Neural cell (in vitro differentiated cells): ENCODE data around the gene PDGFB. TPM values are rescaled to one million over a fixed set of nuclear protein-coding genes. Genes with fewer than 3 reads are reported as not detected.

Experiments used
- H2AFZ ChIP-seq: fragments of 200-600, 300-800 bp; sonication (generic), shearing (Covaris generic); 2 replicates; pipeline ENCODE4 v1.6.0; 2014; ENCODE audit warnings: low read depth, mild to moderate bottlenecking, antibody characterized with exemption, low read length, moderate library complexity
- H3F3A ChIP-seq: fragments of 200-600 bp; shearing (Covaris generic); 2 replicates; pipeline ENCODE4 v1.6.1; 2016; ENCODE audit warnings: mild to moderate bottlenecking, moderate library complexity, mixed read lengths, antibody characterized with exemption, low read length; ENCODE audit not compliant: insufficient read depth, poor library complexity, severe bottlenecking
- H3K27ac ChIP-seq: fragments of 200-600, 300-800 bp; sonication (generic), shearing (Covaris generic); 2 replicates; pipeline ENCODE4 v1.5.1; 2014; ENCODE audit warnings: mild to moderate bottlenecking, low read length, moderate library complexity
- H3K27me3 ChIP-seq: fragments of 300-800, 200-600 bp; sonication (generic), shearing (Covaris generic); 2 replicates; pipeline ENCODE4 v1.6.0; 2014; ENCODE audit warnings: mild to moderate bottlenecking, low read depth, low read length, moderate library complexity; ENCODE audit not compliant: insufficient read depth
- H3K36me3 ChIP-seq: fragments of 300-800, 200-600 bp; sonication (generic), shearing (Covaris generic); 2 replicates; pipeline ENCODE4 v1.5.1; 2014; ENCODE audit warnings: mild to moderate bottlenecking, antibody characterized with exemption, low read length, moderate library complexity; ENCODE audit not compliant: insufficient read depth
- H3K4me2 ChIP-seq: fragments of 300-800, 200-600 bp; sonication (generic), shearing (Covaris generic); 2 replicates; pipeline ENCODE4 v1.6.0; 2014; ENCODE audit warnings: mild to moderate bottlenecking, low read length
- H3K4me3 ChIP-seq: fragments of 300-800, 200-600 bp; sonication (generic), shearing (Covaris generic); 2 replicates; pipeline ENCODE4 v1.5.1; 2014; ENCODE audit warnings: mild to moderate bottlenecking, low read length, moderate library complexity
- H3K79me2 ChIP-seq: fragments of 200-600 bp; shearing (Covaris generic); replicated peaks from 2 replicates; pipeline ENCODE4 v1.6.0; 2014; ENCODE audit warnings: mild to moderate bottlenecking, low read length, moderate library complexity; ENCODE audit not compliant: insufficient read depth
- H3K9ac ChIP-seq: fragments of 300-800, 200-600 bp; sonication (generic), shearing (Covaris generic); 2 replicates; pipeline ENCODE4 v1.6.1; 2016; ENCODE audit warnings: mild to moderate bottlenecking, low read length, mixed read lengths
- H3K9me2 ChIP-seq: fragments of 200-600 bp; shearing (Covaris generic); 2 replicates; pipeline ENCODE4 v1.6.1; 2016; ENCODE audit warnings: mild to moderate bottlenecking, low read length, mixed read lengths; ENCODE audit not compliant: insufficient read depth
- H3K9me3 ChIP-seq: fragments of 200-600, 300-800 bp; sonication (generic), shearing (Covaris generic); 2 replicates; pipeline ENCODE4 v1.6.1; 2016; ENCODE audit warnings: mild to moderate bottlenecking, mixed run types, low read length, moderate library complexity, mixed read lengths
- H4K20me1 ChIP-seq: fragments of 200-600 bp; shearing (Covaris generic); 2 replicates; pipeline ENCODE4 v1.6.1; 2016; ENCODE audit warnings: mild to moderate bottlenecking, mixed run types; ENCODE audit not compliant: insufficient read depth
- EP300 ChIP-seq: fragments of 450-650 bp; conservative IDR thresholded peaks from 2 replicates; pipeline ENCODE4 v1.6.1; 2014; ENCODE audit warnings: antibody characterized with exemption, mild to moderate bottlenecking, moderate library complexity; ENCODE audit not compliant: poor library complexity, severe bottlenecking
- EZH2 ChIP-seq: fragments of 200-600, 300-800 bp; shearing (Covaris generic), sonication (generic); IDR thresholded peaks from 2 replicates; pipeline ENCODE4 v1.6.1; 2014; ENCODE audit warnings: antibody characterized with exemption, low read length, borderline replicate concordance, mild to moderate bottlenecking; ENCODE audit not compliant: insufficient read depth, poor library complexity, severe bottlenecking
- MXI1 ChIP-seq: fragments of 450-650 bp; conservative IDR thresholded peaks from 2 replicates; pipeline ENCODE4 v1.6.1; 2014; ENCODE audit warnings: antibody characterized with exemption, mild to moderate bottlenecking; ENCODE audit not compliant: poor library complexity, severe bottlenecking
- POLR2AphosphoS5 ChIP-seq: IDR thresholded peaks from 2 replicates; pipeline ENCODE4 v1.6.1; 2012
- RAD21 ChIP-seq: fragments of 450-650 bp; conservative IDR thresholded peaks from 2 replicates; pipeline ENCODE4 v1.6.1; 2014; ENCODE audit warnings: antibody characterized with exemption, mild to moderate bottlenecking, moderate library complexity
- REST ChIP-seq: IDR thresholded peaks from 2 replicates; pipeline ENCODE4 v1.6.1; 2012; ENCODE audit warnings: borderline replicate concordance
- SMC3 ChIP-seq: fragments of 450-650 bp; conservative IDR thresholded peaks from 2 replicates; pipeline ENCODE4 v1.6.1; 2014; ENCODE audit warnings: antibody characterized with exemption, mild to moderate bottlenecking, moderate library complexity; ENCODE audit not compliant: poor library complexity
- polyA plus RNA-seq: library from polyadenylated mRNA; depleted of rRNA; stranded (reverse); fragments of >200 nt; gene quantifications from 2 replicates; pipeline ENCODE4 v1.2.3, GENCODE V29; 2014
- TF ChIP-seq, protein P1 (sequence below): fragments of 450-650 bp; IDR thresholded peaks from 2 replicates; pipeline ENCODE4 v1.5.1; 2014; ENCODE audit warnings: antibody characterized with exemption, mild to moderate bottlenecking, moderate library complexity; ENCODE audit not compliant: poor library complexity, severe bottlenecking

PDGFB gene
- polyA plus RNA-seq, 1 donor from 2014 or later: 0.61 TPM

- H3K4me2 ChIP-seq: no peak overlapping the region
- no peak overlapping the region for H3K9ac ChIP-seq
Observed at GRCh38 chr22:39254789-39255298, 10.1 kb upstream of the PDGFB start.

GRCh38 chr22:39254122-39254521 is 9.3 kb upstream of the PDGFB start:
- Histone ChIP-seq H3K36me3 (no peaks in the 10 kb centered on the region), H4K20me1 (no peaks in the 10 kb centered on the region), H3K9me3 (no peaks in the 10 kb centered on the region), H3K27ac (no peak overlapping the region), H3K4me3 (no peak overlapping the region), H3K9ac (no peak overlapping the region), H3K79me2 (no peaks in the 10 kb centered on the region), H2AFZ (no peak overlapping the region), H3K27me3 (no peaks in the 10 kb centered on the region), H3K4me2 (no peak overlapping the region), H3K9me2 (no peaks in the 10 kb centered on the region), H3F3A (no peaks in the 10 kb centered on the region)
- TF ChIP-seq SMC3 (no peak), RAD21 (no peak), REST (no peak), POLR2AphosphoS5 (no peak), MXI1 (no peak), EZH2 (no peak), EP300 (no peak)
- TF ChIP-seq, protein P1, sequence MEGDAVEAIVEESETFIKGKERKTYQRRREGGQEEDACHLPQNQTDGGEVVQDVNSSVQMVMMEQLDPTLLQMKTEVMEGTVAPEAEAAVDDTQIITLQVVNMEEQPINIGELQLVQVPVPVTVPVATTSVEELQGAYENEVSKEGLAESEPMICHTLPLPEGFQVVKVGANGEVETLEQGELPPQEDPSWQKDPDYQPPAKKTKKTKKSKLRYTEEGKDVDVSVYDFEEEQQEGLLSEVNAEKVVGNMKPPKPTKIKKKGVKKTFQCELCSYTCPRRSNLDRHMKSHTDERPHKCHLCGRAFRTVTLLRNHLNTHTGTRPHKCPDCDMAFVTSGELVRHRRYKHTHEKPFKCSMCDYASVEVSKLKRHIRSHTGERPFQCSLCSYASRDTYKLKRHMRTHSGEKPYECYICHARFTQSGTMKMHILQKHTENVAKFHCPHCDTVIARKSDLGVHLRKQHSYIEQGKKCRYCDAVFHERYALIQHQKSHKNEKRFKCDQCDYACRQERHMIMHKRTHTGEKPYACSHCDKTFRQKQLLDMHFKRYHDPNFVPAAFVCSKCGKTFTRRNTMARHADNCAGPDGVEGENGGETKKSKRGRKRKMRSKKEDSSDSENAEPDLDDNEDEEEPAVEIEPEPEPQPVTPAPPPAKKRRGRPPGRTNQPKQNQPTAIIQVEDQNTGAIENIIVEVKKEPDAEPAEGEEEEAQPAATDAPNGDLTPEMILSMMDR: no peak

More at GRCh38 chr22:39254789-39255298, 10.1 kb upstream of the PDGFB start:
- H3F3A ChIP-seq: no peaks in the 10 kb centered on the region
- no peak overlapping the region for H3K4me3 ChIP-seq
- no peaks in the 10 kb centered on the region for H3K27me3 ChIP-seq
- no peak overlapping the region for H3K27ac ChIP-seq
- no peaks in the 10 kb centered on the region for H3K79me2 ChIP-seq
- no peak for TF ChIP-seq MXI1
- TF ChIP-seq, protein P1: no peak
- TF ChIP-seq EZH2: no peak
- TF ChIP-seq REST: no peak
- no peak for TF ChIP-seq RAD21
- TF ChIP-seq SMC3: no peak
- no peak for TF ChIP-seq POLR2AphosphoS5
- no peak for TF ChIP-seq EP300
- no peaks in the 10 kb centered on the region for H3K36me3 ChIP-seq
- no peaks in the 10 kb centered on the region for H3K9me2 ChIP-seq
- no peaks in the 10 kb centered on the region for H4K20me1 ChIP-seq
- no peak overlapping the region for H2AFZ ChIP-seq
- H3K9me3 ChIP-seq: no peaks in the 10 kb centered on the region
